SK-N-SH (cell line): ENCODE measurements around the gene NCF4. TPM values are rescaled to one million over a fixed set of nuclear protein-coding genes. Genes with fewer than 3 reads are reported as not detected.

Source experiments
- CTCF ChIA-PET: fragments of 300-600, 350-600 bp; formaldehyde crosslinking; extraction: SDS; loops from one replicate; lab custom pipeline; 2021; lab: Yijun Ruan, JAX
- POLR2A ChIA-PET: fragments of 350-600 bp; sonication (Branson Sonifier 250); formaldehyde crosslinking; extraction: SDS; loops from one replicate; lab custom pipeline; 2020; ENCODE audit warnings: antibody characterized with exemption, inconsistent platforms; lab: Yijun Ruan, JAX
- DNase-seq: peaks from one replicate; pipeline ENCODE4 v3.0.0; 2012
- H2AFZ ChIP-seq: fragments of 200-600 bp; sonication (generic); 2 replicates; pipeline ENCODE4 v1.8.1; 2016; ENCODE audit warnings: antibody characterized with exemption, mild to moderate bottlenecking, low read depth
- H3F3A ChIP-seq: fragments of 200-600 bp; sonication (generic); replicated peaks from 2 replicates; pipeline ENCODE3; 2016; ENCODE audit warnings: antibody characterized with exemption, mild to moderate bottlenecking; ENCODE audit not compliant: insufficient read depth
- H3K27ac ChIP-seq, 2 experiments: fragments of 200-500 bp in 1 of 2; fragments of 200-600 bp in 1 of 2; sonication (Bioruptor generic) in 1 of 2; sonication (generic), shearing (Covaris generic) in 1 of 2; 2 replicates each; pipeline versions ENCODE4 v1.5.1 to v1.6.1; 2014 to 2016; ENCODE audit warnings: low read depth in 2 of 2, inconsistent platforms in 1 of 2, low read length in 1 of 2, mild to moderate bottlenecking in 1 of 2, mixed read lengths in 1 of 2
- H3K27me3 ChIP-seq: fragments of 200-600 bp; sonication (generic), shearing (Covaris generic); 2 replicates; pipeline ENCODE4 v1.6.1; 2016; ENCODE audit warnings: mixed run types; ENCODE audit not compliant: insufficient read depth
- H3K36me3 ChIP-seq, 2 experiments: fragments of 200-500 bp in 1 of 2; fragments of 200-600 bp in 1 of 2; sonication (Bioruptor generic) in 1 of 2; sonication (generic) in 1 of 2; replicated peaks in 1 of 2; 2 replicates each; pipeline versions ENCODE3 to v1.5.1; 2014 to 2016; ENCODE audit warnings: low read length in 1 of 2, mild to moderate bottlenecking in 1 of 2; ENCODE audit not compliant: insufficient read depth in 2 of 2, control insufficient read depth in 1 of 2
- H3K4me1 ChIP-seq, 2 experiments: fragments of 200-500 bp in 1 of 2; fragments of 200-600 bp in 1 of 2; sonication (Bioruptor generic) in 1 of 2; sonication (generic), shearing (Covaris generic) in 1 of 2; 2 replicates each; pipeline versions ENCODE4 v1.5.1 to v1.6.1; 2014 to 2016; ENCODE audit warnings: low read depth in 1 of 2, low read length in 1 of 2, mixed run types in 1 of 2; ENCODE audit not compliant: insufficient read depth in 2 of 2, control insufficient read depth in 1 of 2
- H3K4me2 ChIP-seq: fragments of 200-600 bp; sonication (generic), shearing (Covaris generic); 2 replicates; pipeline ENCODE4 v1.6.1; 2017; ENCODE audit warnings: mixed run types
- H3K4me3 ChIP-seq, 2 experiments: fragments of 200-500 bp in 1 of 2; fragments of 200-600 bp in 1 of 2; sonication (Bioruptor generic) in 1 of 2; sonication (generic), shearing (Covaris generic) in 1 of 2; 2 replicates each; pipeline versions ENCODE4 v1.5.1 to v1.8.1; 2014 to 2016; ENCODE audit warnings: low read depth in 2 of 2, inconsistent platforms in 1 of 2, low read length in 1 of 2, mild to moderate bottlenecking in 1 of 2, mixed read lengths in 1 of 2, moderate library complexity in 1 of 2
- H3K79me2 ChIP-seq: fragments of 200-600 bp; sonication (generic); 2 replicates; pipeline ENCODE4 v1.8.1; 2017; ENCODE audit warnings: mild to moderate bottlenecking; ENCODE audit not compliant: insufficient read depth
- H3K9ac ChIP-seq: fragments of 200-600 bp; sonication (generic); 2 replicates; pipeline ENCODE4 v1.6.1; 2017; ENCODE audit warnings: mixed run types
- H3K9me2 ChIP-seq: fragments of 200-600 bp; sonication (generic); 2 replicates; pipeline ENCODE4 v1.6.1; 2017; ENCODE audit warnings: mixed run types
- H3K9me3 ChIP-seq: fragments of 200-600 bp; sonication (generic); 2 replicates; pipeline ENCODE4 v1.6.1; 2017; ENCODE audit warnings: mixed run types, mild to moderate bottlenecking, moderate library complexity
- H4K20me1 ChIP-seq: fragments of 200-600 bp; sonication (generic); 2 replicates; pipeline ENCODE4 v1.6.1; 2017; ENCODE audit warnings: mild to moderate bottlenecking, mixed run types; ENCODE audit not compliant: insufficient read depth
- ELF1 ChIP-seq: IDR thresholded peaks from 2 replicates; pipeline ENCODE4 v1.4.0; 2012
- EP300 ChIP-seq, 2 experiments: IDR thresholded peaks; 2 replicates each; pipeline versions ENCODE4 v1.4.0 to v1.6.1; 2012; ENCODE audit warnings: borderline replicate concordance in 1 of 2, low read depth in 1 of 2, low read length in 1 of 2
- GATA2 ChIP-seq: sonication (generic); formaldehyde crosslinking; IDR thresholded peaks from 2 replicates; pipeline ENCODE4 v1.5.0; 2020; ENCODE audit warnings: mild to moderate bottlenecking, missing genetic modification reagents
- JUND ChIP-seq: IDR thresholded peaks from 2 replicates; pipeline ENCODE4 v1.4.0; 2012
- NFIC ChIP-seq: IDR thresholded peaks from 2 replicates; pipeline ENCODE4 v1.4.0; 2012; ENCODE audit warnings: borderline replicate concordance
- NRF1 ChIP-seq: IDR thresholded peaks from 2 replicates; pipeline ENCODE4 v1.6.1; 2012; ENCODE audit warnings: low read depth, mild to moderate bottlenecking, low read length
- RAD21 ChIP-seq: IDR thresholded peaks from 2 replicates; pipeline ENCODE4 v1.6.1; 2012; ENCODE audit warnings: mild to moderate bottlenecking, low read length
- RCOR1 ChIP-seq: fragments of 150-350 bp; IDR thresholded peaks from 2 replicates; pipeline ENCODE4 v1.6.1; 2017; ENCODE audit warnings: antibody characterized with exemption, low read length
- RFX5 ChIP-seq: IDR thresholded peaks from 2 replicates; pipeline ENCODE4 v1.6.1; 2012; ENCODE audit warnings: mild to moderate bottlenecking, improper control_type of control experiment, low read length
- RXRA ChIP-seq: IDR thresholded peaks from 2 replicates; pipeline ENCODE4 v1.4.0; 2012; ENCODE audit warnings: low read depth, mild to moderate bottlenecking, borderline replicate concordance
- SIN3A ChIP-seq: IDR thresholded peaks from 2 replicates; pipeline ENCODE4 v1.6.1; 2012; ENCODE audit warnings: low read depth, mild to moderate bottlenecking, low read length, moderate library complexity, borderline replicate concordance
- TAF1 ChIP-seq: IDR thresholded peaks from 2 replicates; pipeline ENCODE4 v1.6.1; 2012; ENCODE audit warnings: low read depth, mild to moderate bottlenecking, low read length, moderate library complexity, borderline replicate concordance
- USF2 ChIP-seq: fragments of 150-350 bp; IDR thresholded peaks from 2 replicates; pipeline ENCODE4 v1.6.1; 2017; ENCODE audit warnings: antibody characterized with exemption, low read length, low read depth, borderline replicate concordance
- WGBS: methylation state at CpG from one replicate; pipeline ENCODE4 v1.1.6; 2017; ENCODE audit warnings: low lambda C conversion rate; 5-methylcytosine and 5-hydroxymethylcytosine counted together
- polyA plus RNA-seq, 3 experiments: library from polyadenylated mRNA; depleted of rRNA; stranded (reverse); fragments of >200 nt; gene quantifications; 2 replicates each; pipeline ENCODE4 v1.2.3, GENCODE V29; 2012
- TF ChIP-seq, protein P1 (sequence below): IDR thresholded peaks from 2 replicates; pipeline ENCODE4 v1.4.0; 2012; ENCODE audit warnings: low read depth, borderline replicate concordance
- TF ChIP-seq, protein P2 (sequence below): IDR thresholded peaks from 2 replicates; pipeline ENCODE4; 2012
- TF ChIP-seq, protein P3 (sequence below): fragments of 200-600 bp; sonication (generic); IDR thresholded peaks from 2 replicates; pipeline ENCODE4 v1.6.1; 2017; ENCODE audit warnings: antibody characterized with exemption, mild to moderate bottlenecking, moderate library complexity

NCF4 gene
- polyA plus RNA-seq, 1 of the 3 experiments (the other 2 are of a cell fraction) = not detected

DNA sequence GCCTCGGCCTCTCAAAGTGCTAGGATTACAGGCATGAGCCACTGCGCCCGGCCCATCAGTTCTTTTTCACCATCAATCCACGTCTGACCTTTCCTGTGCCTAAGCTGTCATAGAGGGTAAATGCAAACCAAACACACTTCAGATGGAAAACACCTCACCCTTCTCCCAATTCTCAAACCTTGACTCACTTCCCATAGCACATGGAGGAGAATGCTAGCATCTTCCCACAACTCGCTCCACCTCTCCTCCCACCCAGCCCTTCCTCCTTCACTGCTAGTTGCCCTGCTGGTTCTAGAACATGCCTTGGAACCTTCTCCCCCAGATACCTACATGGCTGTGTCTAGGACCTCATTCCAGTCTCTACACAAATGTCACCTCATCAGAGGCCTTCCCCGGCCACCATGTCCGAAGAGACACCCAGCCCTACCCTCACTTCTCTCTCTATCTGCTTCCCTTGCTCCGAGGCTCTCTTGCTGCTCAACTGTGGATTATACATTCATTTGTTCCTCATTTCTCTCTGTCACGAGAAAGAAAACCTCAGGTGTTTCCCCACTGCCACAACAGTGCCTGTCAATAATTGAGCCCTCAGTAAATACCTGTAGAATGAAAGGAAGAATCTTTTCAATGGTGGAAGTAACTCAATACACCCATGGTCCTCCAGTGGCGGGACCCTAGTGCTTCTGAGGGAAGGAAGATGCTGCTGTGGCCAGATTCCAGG, 21.3 kb upstream of the NCF4 start:
- Histone ChIP-seq H4K20me1 (no peaks in the 10 kb centered on the region), H3K79me2 (no peaks in the 10 kb centered on the region), H3K4me3 (no peak overlapping the region), H3K27ac (no peak overlapping the region), H3K27me3 (peaks cover 20% of the 10 kb centered on the region; the same call in 1 of the 2 replicates), H3F3A (no peaks in the 10 kb centered on the region), H3K36me3 (no peaks in the 10 kb centered on the region), H3K4me2 (no peak overlapping the region), H3K4me1 (no peaks in the 10 kb centered on the region), H2AFZ (no peak overlapping the region), H3K9me2 (no peaks in the 10 kb centered on the region), H3K9me3 (no peaks in the 10 kb centered on the region), H3K9ac (no peak overlapping the region)
- 64% methylated on average over 10 of the region's 10 CpGs for WGBS
- TF ChIP-seq TAF1 = no peak
- TF ChIP-seq ELF1 = no peak
- TF ChIP-seq SIN3A = no peak
- no peak for TF ChIP-seq NRF1
- no peak for TF ChIP-seq RCOR1
- no peak for TF ChIP-seq RAD21
- TF ChIP-seq RXRA = no peak
- TF ChIP-seq RFX5 = no peak
- TF ChIP-seq, protein P1, sequence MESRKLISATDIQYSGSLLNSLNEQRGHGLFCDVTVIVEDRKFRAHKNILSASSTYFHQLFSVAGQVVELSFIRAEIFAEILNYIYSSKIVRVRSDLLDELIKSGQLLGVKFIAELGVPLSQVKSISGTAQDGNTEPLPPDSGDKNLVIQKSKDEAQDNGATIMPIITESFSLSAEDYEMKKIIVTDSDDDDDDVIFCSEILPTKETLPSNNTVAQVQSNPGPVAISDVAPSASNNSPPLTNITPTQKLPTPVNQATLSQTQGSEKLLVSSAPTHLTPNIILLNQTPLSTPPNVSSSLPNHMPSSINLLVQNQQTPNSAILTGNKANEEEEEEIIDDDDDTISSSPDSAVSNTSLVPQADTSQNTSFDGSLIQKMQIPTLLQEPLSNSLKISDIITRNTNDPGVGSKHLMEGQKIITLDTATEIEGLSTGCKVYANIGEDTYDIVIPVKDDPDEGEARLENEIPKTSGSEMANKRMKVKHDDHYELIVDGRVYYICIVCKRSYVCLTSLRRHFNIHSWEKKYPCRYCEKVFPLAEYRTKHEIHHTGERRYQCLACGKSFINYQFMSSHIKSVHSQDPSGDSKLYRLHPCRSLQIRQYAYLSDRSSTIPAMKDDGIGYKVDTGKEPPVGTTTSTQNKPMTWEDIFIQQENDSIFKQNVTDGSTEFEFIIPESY = no peak
- no peak for TF ChIP-seq GATA2 (CRISPR knock-in tag)
- no peak for TF ChIP-seq NFIC
- TF ChIP-seq, protein P2, sequence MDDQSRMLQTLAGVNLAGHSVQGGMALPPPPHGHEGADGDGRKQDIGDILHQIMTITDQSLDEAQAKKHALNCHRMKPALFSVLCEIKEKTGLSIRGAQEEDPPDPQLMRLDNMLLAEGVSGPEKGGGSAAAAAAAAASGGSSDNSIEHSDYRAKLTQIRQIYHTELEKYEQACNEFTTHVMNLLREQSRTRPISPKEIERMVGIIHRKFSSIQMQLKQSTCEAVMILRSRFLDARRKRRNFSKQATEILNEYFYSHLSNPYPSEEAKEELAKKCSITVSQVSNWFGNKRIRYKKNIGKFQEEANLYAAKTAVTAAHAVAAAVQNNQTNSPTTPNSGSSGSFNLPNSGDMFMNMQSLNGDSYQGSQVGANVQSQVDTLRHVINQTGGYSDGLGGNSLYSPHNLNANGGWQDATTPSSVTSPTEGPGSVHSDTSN = no peak
- no peak for TF ChIP-seq JUND
- no peak for TF ChIP-seq EP300 (IDR thresholded peaks at IDR 0.05; ENCODE audit: borderline replicate concordance in 1 of 2, low read depth in 1 of 2, low read length in 1 of 2)
- TF ChIP-seq, protein P3, sequence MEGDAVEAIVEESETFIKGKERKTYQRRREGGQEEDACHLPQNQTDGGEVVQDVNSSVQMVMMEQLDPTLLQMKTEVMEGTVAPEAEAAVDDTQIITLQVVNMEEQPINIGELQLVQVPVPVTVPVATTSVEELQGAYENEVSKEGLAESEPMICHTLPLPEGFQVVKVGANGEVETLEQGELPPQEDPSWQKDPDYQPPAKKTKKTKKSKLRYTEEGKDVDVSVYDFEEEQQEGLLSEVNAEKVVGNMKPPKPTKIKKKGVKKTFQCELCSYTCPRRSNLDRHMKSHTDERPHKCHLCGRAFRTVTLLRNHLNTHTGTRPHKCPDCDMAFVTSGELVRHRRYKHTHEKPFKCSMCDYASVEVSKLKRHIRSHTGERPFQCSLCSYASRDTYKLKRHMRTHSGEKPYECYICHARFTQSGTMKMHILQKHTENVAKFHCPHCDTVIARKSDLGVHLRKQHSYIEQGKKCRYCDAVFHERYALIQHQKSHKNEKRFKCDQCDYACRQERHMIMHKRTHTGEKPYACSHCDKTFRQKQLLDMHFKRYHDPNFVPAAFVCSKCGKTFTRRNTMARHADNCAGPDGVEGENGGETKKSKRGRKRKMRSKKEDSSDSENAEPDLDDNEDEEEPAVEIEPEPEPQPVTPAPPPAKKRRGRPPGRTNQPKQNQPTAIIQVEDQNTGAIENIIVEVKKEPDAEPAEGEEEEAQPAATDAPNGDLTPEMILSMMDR = no peak
- TF ChIP-seq USF2 = no peak
- CTCF ChIA-PET = interaction anchor here (0.8 to 3.2 kb wide), 2 partner anchors 17 to 58 kb away, joined by 4 to 25 read pairs; no protein-coding TSS in a partner anchor
- POLR2A ChIA-PET = no interaction called here
- no peak for DNase-seq
